Pancreas (tissue), 10 donors: ENCODE data around the gene HS3ST3A1. TPM values are rescaled to one million over a fixed set of nuclear protein-coding genes. Genes with fewer than 3 reads are reported as not detected.
A peak's percentile ranks its signal among the peaks of the same experiment; 100 is the strongest.

ENCODE experiments used
- ATAC-seq, 4 donors: fragments of 200-7000 bp; cut with Tn5 transposase; one replicate each; pipeline versions ENCODE4 v1.8.0 to v1.9.1; 2020; ENCODE audit warnings: mild to moderate bottlenecking in 4 of 4, moderate library complexity in 4 of 4
- DNase-seq, 6 donors: peaks; one replicate each; pipeline ENCODE4 v3.0.0-alpha.2; 2020
- FAIRE-seq: peaks from 2 replicates; lab custom pipeline; 2012; peaks lifted over from hg19 to GRCh38; lab: Jason Lieb, UNC
- H3K27ac ChIP-seq, 4 donors: fragments of 200-600 bp; sonication (generic); 1 replicate in 3 of 4; 2 replicates in 1 of 4; pipeline versions ENCODE4 v1.5.0 to v1.8.0; 2020
- H3K27me3 ChIP-seq, 4 donors: fragments of 200-600 bp; one replicate each; pipeline ENCODE4 v1.8.0; 2021
- H3K36me3 ChIP-seq, 3 donors: fragments of 200-600 bp; sonication (generic) in 1 of 3; one replicate each; pipeline versions ENCODE4 v1.5.0 to v1.8.0; 2020 to 2021
- H3K4me1 ChIP-seq, 3 donors: fragments of 200-600 bp; one replicate each; pipeline ENCODE4 v1.8.0; 2021
- H3K4me3 ChIP-seq, 4 donors: fragments of 200-600 bp; sonication (generic) in 2 of 4; one replicate each; pipeline versions ENCODE4 v1.5.0 to v1.8.0; 2020 to 2021
- H3K9me3 ChIP-seq, 4 donors: fragments of 200-600 bp; one replicate each; pipeline ENCODE4 v1.8.0; 2021
- CTCF ChIP-seq, 4 donors: fragments of 200-600 bp; sonication (generic) in 3 of 4; IDR thresholded peaks; one replicate each; pipeline versions ENCODE4 v1.5.0 to v1.8.0; 2021; ENCODE audit warnings: antibody characterized with exemption in 4 of 4
- WGBS, 2 donors: extraction: QIAGEN DNeasy Blood & Tissue Kit; methylation state at CpG; one replicate each; pipeline ENCODE4 v1.1.7; 2013; 5-methylcytosine and 5-hydroxymethylcytosine counted together
- intact Hi-C, 3 donors: fragments of 100-400 bp; cut with DNase I; formaldehyde crosslinking; loops; one replicate each; pipeline versions ENCODE4 v1.11.1 to v1.14.2; 2022
- polyA plus RNA-seq, 2 donors: library from polyadenylated mRNA; stranded (reverse); fragments of 200-250 nt; gene quantifications; one replicate each; pipeline ENCODE4 v1.2.3, GENCODE V29; 2013
- total RNA-seq, 6 donors: library from RNA; stranded (reverse); fragmentation: NEBNext Ultra II Directional in 4 of 6; extraction: Animal tissue kit (Norgen Biotek cat#: 25700) in 4 of 6; gene quantifications; one replicate each; pipeline versions ENCODE4 v1.2.1 to v1.2.4, GENCODE V29; 2021 to 2023
- donor health status: healthy with polysubstance abuse.
- donor health status: DM: no; HTN: no; CAD: no; lungs with moderate emphysema.
- donor health status: DM: no; HTN: no; CAD: no.
- donor health status: control.
- donor health status: control.
- donor health status: Bipolar disorder and iron deficiency.
- donor health status: DM: yes; HTN: yes; CAD: no.
- donor health status: DM: no; HTN: no; CAD: no.
- donor health status: DM: no; HTN: no; CAD: no.
- donor health status: DM: yes; HTN: yes; CAD: no.

HS3ST3A1 gene
- total and polyA plus RNA-seq, 8 donors: 0.05 to 1.1 (median 0.15) TPM; not detected in 3

GRCh38 chr17:13619462-13619861 is 17.7 kb upstream of the HS3ST3A1 start:
- no peaks in the 10 kb centered on the region for H3K4me1 ChIP-seq
- WGBS, 2 donors: 63 to 64% methylated on average over 4 of the region's 4 CpGs
- no peak overlapping the region for H3K4me3 ChIP-seq
- FAIRE-seq: no peak
- no peaks in the 10 kb centered on the region for H3K36me3 ChIP-seq
- no peak overlapping the region for H3K27ac ChIP-seq
- no peak for ATAC-seq
- H3K27me3 ChIP-seq: peaks cover 0 to 5% (median 2%) of the 10 kb centered on the region in 4 donors
- TF ChIP-seq CTCF (IDR thresholded peaks at IDR 0.05): no peak
- intact Hi-C loops: no loop called here
- no peak for DNase-seq
- peaks cover 0 to 4% (median 0%) of the 10 kb centered on the region in 4 donors for H3K9me3 ChIP-seq

GRCh38 chr17:13616031-13616430 is 14.3 kb upstream of the HS3ST3A1 start:
- DNase-seq (no peak), ATAC-seq (no peak), FAIRE-seq (no peak)
- H3K36me3 ChIP-seq: no peaks in the 10 kb centered on the region
- 55 to 72% methylated on average over 5 of the region's 5 CpGs for WGBS, 2 donors
- intact Hi-C loops: no loop called here
- no peaks in the 10 kb centered on the region for H3K4me1 ChIP-seq
- peaks cover 0 to 4% (median 2%) of the 10 kb centered on the region in 4 donors for H3K27me3 ChIP-seq
- no peak overlapping the region for H3K4me3 ChIP-seq
- no peak for TF ChIP-seq CTCF (IDR thresholded peaks at IDR 0.05)
- no peak overlapping the region for H3K27ac ChIP-seq
- no peaks in the 10 kb centered on the region for H3K9me3 ChIP-seq

GRCh38 chr17:13609941-13610340 is 8.2 kb upstream of the HS3ST3A1 start:
- H3K27ac ChIP-seq: no peak overlapping the region
- 38 to 59% methylated on average over 4 of the region's 4 CpGs for WGBS, 2 donors
- no peak for DNase-seq
- FAIRE-seq: no peak
- no peak overlapping the region for H3K4me3 ChIP-seq
- peaks cover 0 to 6% (median 2%) of the 10 kb centered on the region in 4 donors for H3K27me3 ChIP-seq
- TF ChIP-seq CTCF (IDR thresholded peaks at IDR 0.05): no peak
- H3K9me3 ChIP-seq: no peaks in the 10 kb centered on the region
- no peak for ATAC-seq
- no peaks in the 10 kb centered on the region for H3K4me1 ChIP-seq
- no peaks in the 10 kb centered on the region for H3K36me3 ChIP-seq
- intact Hi-C loops: no loop called here

- no peaks in the 10 kb centered on the region for H3K9me3 ChIP-seq
- ATAC-seq (peak in 3 of 4 donors; percentile 44 to 63 (median 53)), FAIRE-seq (no peak), DNase-seq (peak in 1 of 6 donors; percentile 69)
- 0 to 2% methylated on average over 45 to 46 of the region's 46 CpGs for WGBS, 2 donors
- no peak for TF ChIP-seq CTCF (IDR thresholded peaks at IDR 0.05)
- no peak overlapping the region for H3K27ac ChIP-seq
- intact Hi-C loops: no loop called here
- H3K36me3 ChIP-seq: no peaks in the 10 kb centered on the region
- H3K27me3 ChIP-seq: peaks cover 0 to 51% (median 5%) of the 10 kb centered on the region in 4 donors
- H3K4me3 ChIP-seq: peak overlapping the region in 3 of 4 donors; percentile 6 to 42 (median 23)
- H3K4me1 ChIP-seq: peaks cover 0 to 7% (median 0%) of the 10 kb centered on the region in 3 donors
These were observed 380 bp downstream of the HS3ST3A1 start for GRCh38 chr17:13601322-13601775.
